ENCODE measurements around the gene TMEM87A. TPM values are rescaled to one million over a fixed set of nuclear protein-coding genes. Genes with fewer than 3 reads are reported as not detected.

Gene TMEM87A
- total and polyA plus RNA-seq, 2 of the 4 experiments (the other 2 are of a cell fraction) = 16.6 to 45.3 TPM

DNA sequence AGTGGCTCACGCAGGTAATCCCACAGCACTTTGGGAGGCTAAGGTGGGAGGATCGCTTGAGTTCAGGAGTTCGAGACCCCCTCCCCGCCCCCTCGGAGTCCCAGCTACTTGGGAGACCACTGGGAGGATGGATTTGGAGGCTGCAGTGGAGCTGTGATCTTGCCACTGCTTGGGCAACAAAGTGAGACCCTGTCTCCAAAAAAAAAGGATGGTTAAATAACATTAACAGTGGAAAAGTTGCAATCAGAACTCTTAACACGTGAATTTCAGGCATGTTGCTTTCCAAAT, 1.4 kb upstream of the TMEM87A start:
- Histone ChIP-seq H3K23ac (ENCODE audit: low read depth, low read length) (peak overlapping the region; percentile 85), H3K4me2 (ENCODE audit: low read depth, low read length) (peak overlapping the region; percentile 83), H2AK9ac (replicated peaks; ENCODE audit: low read depth, low read length, poor library complexity) (peak overlapping the region; percentile 97), H3K27ac (ENCODE audit: insufficient read depth, low read length) (peak overlapping the region; percentile 90), H3K36me3 (ENCODE audit: control insufficient read depth, insufficient read depth, low read length) (peaks cover 5% of the 10 kb centered on the region; the same call in 1 of the 2 replicates), H3K79me1 (ENCODE audit: low read depth in 1 of 2, low read length in 2 of 2) (peaks cover 8 to 22% of the 10 kb centered on the region in 2 experiments; a peak in 3 of 4 replicates), H2BK20ac (ENCODE audit: low read depth, low read length) (0 out of 2 replicates have a peak overlapping the region, but pooled peaks have one; percentile 11), H4K5ac (ENCODE audit: low read depth, low read length) (peak overlapping the region; percentile 76), H2AK5ac (ENCODE audit: low read depth, low read length) (0 out of 2 replicates have a peak overlapping the region, but pooled peaks have one; percentile 12), H3K27me3 (ENCODE audit: control insufficient read depth, insufficient read depth, low read length) (no peaks in the 10 kb centered on the region), H2AFZ (replicated peaks; ENCODE audit: low read length, poor library complexity) (peak overlapping the region; percentile 85), H4K20me1 (ENCODE audit: insufficient read depth, low read length) (no peaks in the 10 kb centered on the region; the same call in 1 of the 2 replicates), H2BK15ac (ENCODE audit: low read depth, low read length) (peak overlapping the region; percentile 41; the same call in 2 of the 3 replicates), H3K4ac (ENCODE audit: low read depth, low read length) (peak overlapping the region; percentile 97), H3K9me3 (ENCODE audit: control insufficient read depth, insufficient read depth, low read length) (no peaks in the 10 kb centered on the region), H3K4me3 (ENCODE audit: insufficient read depth, low read depth, low read length) (no peak overlapping the region), H3K14ac (replicated peaks; ENCODE audit: low read depth, low read length) (peak overlapping the region; percentile 88), H3K18ac (ENCODE audit: low read depth, low read length) (peak overlapping the region; percentile 10; the same call in 1 of the 2 replicates), H4K8ac (ENCODE audit: low read depth in 2 of 2, low read length in 2 of 2) (peak overlapping the region; percentile 90 to 96), H3K56ac (ENCODE audit: extremely low read depth, insufficient read depth, low read length) (peak overlapping the region; percentile 94), H2BK5ac (ENCODE audit: low read depth, low read length, poor library complexity, severe bottlenecking) (peak overlapping the region; percentile 91), H3K9me1 (ENCODE audit: insufficient read depth, low read length) (peaks cover 6% of the 10 kb centered on the region; the same call in 1 of the 2 replicates), H3K4me1 (ENCODE audit: control insufficient read depth, insufficient read depth, low read length) (peaks cover 5% of the 10 kb centered on the region; the same call in 1 of the 2 replicates), H2BK120ac (ENCODE audit: low read depth, low read length) (peak overlapping the region; percentile 78; the same call in 1 of the 2 replicates), H4K91ac (ENCODE audit: insufficient read depth, low read depth, low read length) (peak overlapping the region; percentile 92), H3K9ac (ENCODE audit: low read depth, low read length) (peak overlapping the region; percentile 89)
- no TSS peak for BruUV-seq (replicated peaks)
- WGBS, 2 experiments (ENCODE audit: extremely low coverage in 2 of 2, insufficient read length in 1 of 2) = no CpG with 5 or more reads among the region's 6 CpGs
- dilution Hi-C loops (cut with HindIII; ENCODE audit: low sequenced_read_pairs, unreplicated experiment) = no loop called here
- ChIA-PET POLR2A (ENCODE audit: unreplicated experiment) (no interaction called here), CTCF (no interaction called here)
- intact Hi-C loops (cut with micrococcal nuclease) = loop anchor here (10.0 kb wide), 1 partner anchor 180 kb away; no protein-coding TSS in a partner anchor
- TF ChIP-seq CHD1 (IDR thresholded peaks at IDR 0.05; ENCODE audit: low read depth, low read length) (no peak), MAFK (IDR thresholded peaks at IDR 0.05; ENCODE audit: low read depth, low read length) (no peak), SMC3 (IDR thresholded peaks at IDR 0.05; ENCODE audit: low read depth, low read length) (no peak), RFX5 (IDR thresholded peaks at IDR 0.05; ENCODE audit: low read depth, low read length) (no peak), FOS (IDR thresholded peaks at IDR 0.05; ENCODE audit: low read depth, low read length) (no peak), USF2 (IDR thresholded peaks at IDR 0.05; ENCODE audit: low read depth, low read length) (no peak), RCOR1 (IDR thresholded peaks at IDR 0.05; ENCODE audit: insufficient replicate concordance, low read length) (no peak), NFE2L2 (IDR thresholded peaks at IDR 0.05; ENCODE audit: low read depth, low read length) (no peak), BHLHE40 (IDR thresholded peaks at IDR 0.05; ENCODE audit: low read depth, low read length) (no peak), CEBPB (IDR thresholded peaks at IDR 0.05; ENCODE audit: low read depth, low read length) (no peak), RAD21 (IDR thresholded peaks at IDR 0.05; ENCODE audit: low read length) (no peak), MXI1 (IDR thresholded peaks at IDR 0.05; ENCODE audit: borderline replicate concordance, low read depth, low read length) (no peak), POLR2A (IDR thresholded peaks at IDR 0.05; ENCODE audit: low read depth, low read length) (no peak), MAZ (IDR thresholded peaks at IDR 0.05; ENCODE audit: borderline replicate concordance, low read depth, low read length) (no peak)
- TF ChIP-seq, protein P1, sequence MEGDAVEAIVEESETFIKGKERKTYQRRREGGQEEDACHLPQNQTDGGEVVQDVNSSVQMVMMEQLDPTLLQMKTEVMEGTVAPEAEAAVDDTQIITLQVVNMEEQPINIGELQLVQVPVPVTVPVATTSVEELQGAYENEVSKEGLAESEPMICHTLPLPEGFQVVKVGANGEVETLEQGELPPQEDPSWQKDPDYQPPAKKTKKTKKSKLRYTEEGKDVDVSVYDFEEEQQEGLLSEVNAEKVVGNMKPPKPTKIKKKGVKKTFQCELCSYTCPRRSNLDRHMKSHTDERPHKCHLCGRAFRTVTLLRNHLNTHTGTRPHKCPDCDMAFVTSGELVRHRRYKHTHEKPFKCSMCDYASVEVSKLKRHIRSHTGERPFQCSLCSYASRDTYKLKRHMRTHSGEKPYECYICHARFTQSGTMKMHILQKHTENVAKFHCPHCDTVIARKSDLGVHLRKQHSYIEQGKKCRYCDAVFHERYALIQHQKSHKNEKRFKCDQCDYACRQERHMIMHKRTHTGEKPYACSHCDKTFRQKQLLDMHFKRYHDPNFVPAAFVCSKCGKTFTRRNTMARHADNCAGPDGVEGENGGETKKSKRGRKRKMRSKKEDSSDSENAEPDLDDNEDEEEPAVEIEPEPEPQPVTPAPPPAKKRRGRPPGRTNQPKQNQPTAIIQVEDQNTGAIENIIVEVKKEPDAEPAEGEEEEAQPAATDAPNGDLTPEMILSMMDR (conservative IDR thresholded peaks at IDR 0.05; ENCODE audit: low read depth, low read length) = no peak
- TF ChIP-seq, protein P2, sequence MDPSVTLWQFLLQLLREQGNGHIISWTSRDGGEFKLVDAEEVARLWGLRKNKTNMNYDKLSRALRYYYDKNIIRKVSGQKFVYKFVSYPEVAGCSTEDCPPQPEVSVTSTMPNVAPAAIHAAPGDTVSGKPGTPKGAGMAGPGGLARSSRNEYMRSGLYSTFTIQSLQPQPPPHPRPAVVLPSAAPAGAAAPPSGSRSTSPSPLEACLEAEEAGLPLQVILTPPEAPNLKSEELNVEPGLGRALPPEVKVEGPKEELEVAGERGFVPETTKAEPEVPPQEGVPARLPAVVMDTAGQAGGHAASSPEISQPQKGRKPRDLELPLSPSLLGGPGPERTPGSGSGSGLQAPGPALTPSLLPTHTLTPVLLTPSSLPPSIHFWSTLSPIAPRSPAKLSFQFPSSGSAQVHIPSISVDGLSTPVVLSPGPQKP (IDR thresholded peaks at IDR 0.05; ENCODE audit: borderline replicate concordance, low read depth, low read length) = no peak
- in situ Hi-C loops (cut with MboI; ENCODE audit: low sequenced_read_pairs) = no loop called here
- no peak for DNase-seq
- ATAC-seq (ENCODE audit: low read depth) = no peak

All from IMR-90 (cell line).